DMS 273 (cell line): ENCODE data around the gene SCN4B.
A peak's percentile ranks its signal among the peaks of the same experiment; 100 is the strongest.

Source experiments
- DNase-seq: peaks from one replicate; lab custom pipeline; 2025; ENCODE audit not compliant: unreplicated experiment; lab: John Stamatoyannopoulos, UW

The SCN4B gene

GRCh38 chr11:118175031-118175992, 22.7 kb upstream of the SCN4B start:
- DNase-seq = peak; percentile 21

GRCh38 chr11:118174006-118174567, 21.5 kb upstream of the SCN4B start:
- DNase-seq = no peak

- DNase-seq = no peak
Observed at GRCh38 chr11:118172356-118172755, 19.7 kb upstream of the SCN4B start.

- peak; percentile 83 for DNase-seq
Observed at GRCh38 chr11:118171269-118172062, 18.8 kb upstream of the SCN4B start.

GRCh38 chr11:118170882-118171268, 18.3 kb upstream of the SCN4B start:
- no peak for DNase-seq

GRCh38 chr11:118170231-118170630, 17.6 kb upstream of the SCN4B start:
- no peak for DNase-seq

GRCh38 chr11:118169300-118170140, 16.9 kb upstream of the SCN4B start:
- peak; percentile 16 for DNase-seq

GRCh38 chr11:118168751-118169150, 16.1 kb upstream of the SCN4B start:
- DNase-seq = no peak

- DNase-seq = no peak
Observed at GRCh38 chr11:118168316-118168715, 15.7 kb upstream of the SCN4B start.

GRCh38 chr11:118167906-118168305, 15.3 kb upstream of the SCN4B start:
- no peak for DNase-seq

- DNase-seq = no peak
Observed at GRCh38 chr11:118167253-118167652, 14.6 kb upstream of the SCN4B start.

GRCh38 chr11:118166641-118167040, 14.0 kb upstream of the SCN4B start:
- no peak for DNase-seq

- no peak for DNase-seq
Observed at GRCh38 chr11:118164885-118165284, 12.3 kb upstream of the SCN4B start.

GRCh38 chr11:118163494-118163893, 10.9 kb upstream of the SCN4B start:
- DNase-seq = no peak

GRCh38 chr11:118162846-118163245, 10.2 kb upstream of the SCN4B start:
- DNase-seq = no peak

- DNase-seq = no peak
Observed at GRCh38 chr11:118161786-118162185, 9.2 kb upstream of the SCN4B start.

GRCh38 chr11:118157186-118157895, 4.7 kb upstream of the SCN4B start:
- DNase-seq = no peak

- peak; percentile 27 for DNase-seq
Observed at GRCh38 chr11:118156531-118157185, 4.0 kb upstream of the SCN4B start.

- DNase-seq = peak; percentile 27
Observed at GRCh38 chr11:118155776-118156530, 3.3 kb upstream of the SCN4B start.
